ENCODE results near the gene LITAF.
"Not testable (repeated sequence)": the region's sequence is repeated elsewhere in the genome, so short reads cannot be mapped to it uniquely, and the experiment has no call there.

Gene LITAF

DNA sequence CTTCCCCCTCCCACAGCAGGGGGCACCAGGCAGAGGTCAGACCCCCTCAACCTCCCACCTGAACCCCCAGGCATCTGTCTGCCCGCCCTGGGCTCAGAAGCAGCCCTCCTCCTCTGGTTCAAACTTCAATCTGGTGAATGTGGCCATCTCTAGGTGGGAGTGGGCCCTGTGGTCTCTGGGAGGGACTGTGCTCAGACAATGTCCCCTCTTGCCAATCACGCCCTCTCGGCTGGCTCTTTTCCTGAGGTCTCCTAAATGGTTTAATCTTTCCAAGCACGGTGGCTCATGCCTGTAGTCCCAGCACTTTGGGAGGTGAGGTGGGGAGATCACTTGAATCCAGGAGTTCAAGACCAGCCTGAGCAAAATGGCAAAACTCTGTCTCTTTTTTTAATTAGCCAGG lies 15.2 kb downstream of the LITAF start:
- no peak for DNase-seq

- no peak for DNase-seq
Observed at GRCh38 chr16:11570806-11571205, 15.9 kb downstream of the LITAF start.

DNA sequence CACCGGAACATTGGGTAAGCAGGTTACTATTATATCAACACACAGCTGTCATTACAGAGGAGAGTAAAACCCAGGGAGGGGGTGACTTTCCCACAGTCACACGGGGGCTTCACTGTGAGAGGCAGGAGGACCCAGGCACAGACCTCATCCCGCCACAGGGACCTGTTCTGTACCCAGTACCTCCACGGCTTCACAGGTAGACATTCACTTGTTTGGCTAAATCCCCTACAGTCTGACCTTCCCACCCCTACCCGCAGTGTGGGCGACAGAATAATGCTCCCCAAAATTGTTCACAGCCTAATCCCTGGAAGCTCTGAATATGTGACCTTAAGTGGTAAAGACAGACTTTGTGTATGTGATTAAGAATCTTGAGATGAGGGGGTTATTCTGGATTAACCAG lies 16.5 kb downstream of the LITAF start:
- no peak for DNase-seq

GRCh38 chr16:11566398-11566797 lies 20.3 kb downstream of the LITAF start:
- DNase-seq: no peak

DNA sequence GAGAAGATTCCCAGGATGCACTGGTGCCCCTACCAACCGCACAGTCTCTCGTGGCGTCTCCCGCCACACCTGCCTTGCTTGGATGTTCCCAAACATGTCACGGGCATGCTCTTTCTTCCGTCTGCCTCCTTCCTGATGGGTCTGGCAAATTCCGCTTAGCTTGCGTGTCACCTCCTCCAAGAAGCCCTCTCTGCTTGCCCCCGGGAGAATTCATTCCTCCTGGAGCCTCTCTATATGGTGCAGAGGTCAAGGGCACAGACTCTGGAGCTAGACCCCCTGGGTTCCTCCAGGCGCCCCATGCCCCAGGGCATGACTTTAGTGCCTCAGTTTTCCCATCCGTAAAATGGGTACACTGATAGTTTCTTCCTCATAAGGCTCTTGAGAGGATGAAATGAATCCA lies 21.1 kb downstream of the LITAF start:
- no peak for DNase-seq

GRCh38 chr16:11564046-11564926 lies 22.4 kb downstream of the LITAF start:
- no peak for DNase-seq

DNA sequence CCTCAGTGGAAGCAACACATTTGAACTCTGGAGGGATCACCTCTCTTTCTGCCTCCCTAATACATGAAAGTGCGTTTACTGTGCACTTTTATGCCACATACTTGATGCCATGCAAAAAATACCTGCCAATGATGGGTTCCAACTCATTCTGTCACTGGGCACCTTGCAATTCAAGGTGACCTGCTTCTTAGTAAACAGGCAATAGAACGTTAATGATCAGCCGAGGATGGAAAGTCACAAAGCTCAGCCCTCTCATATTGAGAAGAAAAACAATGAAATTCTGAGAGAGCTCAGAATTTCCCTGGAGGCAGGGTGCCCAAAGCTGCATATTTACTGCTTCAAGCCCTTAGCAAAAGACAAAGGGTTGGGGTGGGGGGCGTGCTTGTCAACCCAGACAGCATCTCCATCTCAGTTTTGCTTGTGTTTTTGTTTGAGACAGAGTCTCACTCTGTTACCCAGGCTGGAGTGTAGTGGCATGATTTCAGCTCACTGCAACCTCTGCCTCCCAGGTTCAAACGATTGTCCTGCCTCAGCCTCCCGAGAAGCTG lies 23.2 kb downstream of the LITAF start:
- no peak for DNase-seq

DNA sequence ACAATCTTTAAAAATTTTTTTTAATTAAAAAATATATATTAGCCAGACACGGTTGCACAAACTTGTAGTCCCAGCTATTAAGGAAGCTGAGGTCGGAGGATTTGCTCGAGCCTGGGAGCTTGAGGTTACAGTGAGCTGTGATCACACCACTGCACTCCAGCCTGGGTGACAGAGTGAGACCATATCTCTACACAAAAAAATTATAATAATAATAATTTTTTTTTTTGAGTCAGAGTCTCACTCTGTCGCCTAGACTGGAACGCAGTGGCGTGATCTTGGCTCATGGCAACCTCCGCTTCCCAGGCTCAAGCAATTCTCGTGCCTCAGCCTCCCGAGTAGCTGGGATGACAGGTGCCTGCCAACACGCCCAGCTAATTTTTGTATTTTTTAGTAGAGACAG lies 23.8 kb downstream of the LITAF start:
- no peak for DNase-seq

GRCh38 chr16:11562411-11562810 lies 24.3 kb downstream of the LITAF start:
- no peak for DNase-seq

DNA sequence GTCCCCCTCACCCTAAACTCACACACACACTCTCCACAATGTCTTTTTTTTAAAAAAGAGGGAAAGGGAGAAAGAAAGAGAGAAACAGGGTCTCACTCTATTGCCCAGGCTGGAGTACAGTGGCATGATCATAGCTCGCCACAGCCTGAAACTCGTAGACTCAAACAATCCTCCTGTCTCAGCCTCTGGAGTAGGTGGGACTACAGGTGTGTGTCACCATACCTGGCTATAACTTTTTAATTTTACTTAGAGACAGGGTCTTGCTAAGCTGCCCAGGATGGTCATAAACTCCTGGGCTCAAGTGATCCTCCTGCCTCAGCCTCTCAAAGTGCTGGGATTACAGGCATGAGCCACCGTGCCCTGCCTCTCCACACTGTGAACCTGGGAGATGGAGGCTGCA lies 24.9 kb downstream of the LITAF start:
- DNase-seq: no peak

GRCh38 chr16:11561454-11561805 lies 25.3 kb downstream of the LITAF start:
- DNase-seq: peak; percentile 17

DNA sequence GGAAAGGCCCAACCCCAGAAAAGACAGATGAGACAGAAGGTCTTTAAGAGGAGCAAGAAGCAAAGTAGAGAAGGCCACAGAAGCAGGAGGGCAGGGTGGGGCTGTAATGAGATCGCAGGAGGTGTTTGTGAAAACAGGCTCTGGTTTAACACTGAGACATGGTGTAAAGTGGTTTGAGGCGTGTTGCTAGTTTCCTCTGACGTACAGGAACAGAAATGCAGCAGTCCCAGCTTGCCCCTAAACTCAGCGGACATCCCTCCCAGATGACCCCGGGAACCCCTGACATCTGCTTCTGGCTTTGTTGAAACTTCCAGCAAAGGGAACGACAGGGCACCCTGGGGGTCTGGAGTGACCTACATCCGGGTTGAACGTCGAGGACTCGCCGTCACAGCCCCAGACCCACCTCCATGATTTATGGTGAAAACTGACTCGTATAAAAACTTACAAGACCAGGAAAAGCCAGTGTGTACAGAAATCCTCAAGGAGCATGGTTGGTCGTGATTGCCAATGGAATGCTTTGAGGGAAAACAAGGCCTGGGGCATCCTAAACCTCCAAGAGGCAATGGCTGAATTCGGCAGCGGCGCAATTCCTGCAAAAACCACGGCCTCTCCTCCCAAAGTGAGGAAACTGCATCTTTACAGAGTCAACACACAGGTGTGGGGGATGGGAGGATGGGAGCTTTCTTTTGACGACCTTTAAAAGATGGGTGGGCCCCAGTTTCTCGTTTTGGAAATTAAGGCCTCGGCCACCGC lies 25.8 kb downstream of the LITAF start:
- peak; percentile 26 for DNase-seq

DNA sequence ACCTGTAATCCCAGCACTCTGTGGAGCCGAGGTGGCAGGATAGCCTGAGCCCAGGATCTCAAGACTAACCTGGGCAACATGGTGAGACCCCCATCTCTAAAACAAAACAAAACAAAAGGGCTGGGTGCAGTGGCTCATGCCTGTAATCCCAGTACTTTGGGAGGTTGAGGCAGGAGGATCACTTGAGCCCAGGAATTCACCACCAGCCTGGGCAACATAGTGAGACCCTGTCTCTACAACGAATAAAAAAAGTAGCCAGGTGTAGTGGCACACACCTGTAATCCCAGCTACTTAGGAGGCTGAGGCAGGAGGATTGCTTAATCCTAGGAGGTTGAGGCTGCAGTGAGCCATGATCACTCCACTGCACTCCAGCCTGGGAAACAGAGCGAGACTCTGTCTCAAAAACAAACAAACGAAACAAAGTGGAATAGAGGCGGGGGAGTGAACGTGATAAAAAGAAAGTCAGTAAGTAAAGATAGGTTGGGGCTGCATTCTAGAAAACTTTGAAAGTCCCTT lies 28.4 kb downstream of the LITAF start:
- not testable (repeated sequence) for DNase-seq

GRCh38 chr16:11557801-11558200 lies 28.9 kb downstream of the LITAF start:
- DNase-seq: no peak

GRCh38 chr16:11556945-11557720 lies 29.6 kb downstream of the LITAF start:
- no peak for DNase-seq

GRCh38 chr16:11556214-11556819 lies 30.4 kb downstream of the LITAF start:
- no peak for DNase-seq

- DNase-seq: no peak
Observed at GRCh38 chr16:11554053-11554452, 32.7 kb downstream of the LITAF start.

DNA sequence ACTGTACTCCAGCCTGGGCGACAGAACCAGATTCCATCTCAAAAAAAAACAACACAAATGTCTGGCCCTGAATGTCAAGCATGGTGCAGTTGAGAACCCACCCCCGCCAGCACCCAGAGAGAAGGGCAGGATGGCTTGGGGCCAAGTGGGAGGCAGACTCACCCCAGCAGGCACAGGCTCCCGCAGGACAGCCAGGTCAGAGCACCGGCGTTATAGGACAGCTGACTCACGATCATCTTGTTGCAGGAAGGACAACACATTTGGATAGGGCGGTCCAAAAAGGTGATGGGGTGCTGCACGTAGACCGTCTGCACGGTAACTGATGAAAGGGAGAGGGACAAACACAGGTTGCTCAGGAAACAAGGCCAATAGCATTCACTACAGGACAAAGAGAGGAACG lies 33.3 kb downstream of the LITAF start:
- DNase-seq: no peak

- no peak for DNase-seq
Observed at GRCh38 chr16:11552440-11552839, 34.3 kb downstream of the LITAF start.

- no peak for DNase-seq
Observed at GRCh38 chr16:11551842-11552241, 34.9 kb downstream of the LITAF start.

DNA sequence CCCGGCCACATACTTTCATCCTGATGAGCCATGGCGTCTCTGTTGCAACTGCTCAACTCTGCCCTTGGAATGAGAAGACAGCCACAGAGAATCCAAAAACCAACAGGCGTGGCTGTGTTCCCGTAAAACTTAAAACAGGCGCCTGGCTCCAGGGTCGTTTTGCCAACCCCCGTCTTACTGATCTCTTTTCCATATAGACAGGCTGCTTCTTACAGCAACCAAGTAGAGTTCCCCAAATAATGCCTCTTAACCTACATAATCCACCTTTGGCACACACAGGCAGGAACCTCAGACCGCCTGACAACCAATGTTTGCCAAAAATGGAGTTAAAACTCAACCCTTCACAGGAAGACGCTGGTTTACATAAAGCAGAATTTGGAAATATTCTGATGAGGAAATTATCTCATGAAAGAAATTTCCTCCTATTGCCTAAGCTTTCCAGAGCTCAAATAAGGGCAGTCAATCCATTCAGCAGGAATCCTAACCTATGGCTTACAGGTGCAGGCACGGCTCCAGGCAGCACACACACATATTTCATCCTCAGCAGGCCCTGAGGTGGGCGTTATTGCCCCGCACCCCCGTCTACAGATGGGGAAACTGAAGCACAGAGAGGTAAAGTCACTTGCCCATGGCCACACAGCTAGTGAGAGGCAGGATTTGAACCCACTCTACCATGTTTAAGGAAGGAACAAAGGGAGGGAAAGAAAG lies 35.8 kb downstream of the LITAF start:
- DNase-seq: peak; percentile 13
